Panc1 (cell line): ENCODE results near the gene PIGU. TPM values are rescaled to one million over a fixed set of nuclear protein-coding genes. Genes with fewer than 3 reads are reported as not detected.

ENCODE experiments used
- ATAC-seq: fragments of 200-7000 bp; cut with Tn5 transposase; 2 replicates; pipeline ENCODE4 v1.9.1; 2020; ENCODE audit warnings: mild to moderate bottlenecking, moderate library complexity
- BruUV-seq: library from RNA; stranded (reverse); fragments of 400-500 nt; replicated peaks from 2 replicates; lab custom pipeline; 2021; lab: Mats Ljungman, UMichigan
- CTCF ChIA-PET: fragments of 300-600 bp; sonication (Branson Sonifier 250); formaldehyde crosslinking; loops from one replicate; lab custom pipeline; 2022; ENCODE audit warnings: antibody characterized with exemption; lab: Charles Lee
- POLR2A ChIA-PET: fragments of 300-600 bp; sonication (Branson Sonifier 250); formaldehyde crosslinking; loops from one replicate; lab custom pipeline; 2022; ENCODE audit warnings: antibody characterized with exemption; lab: Charles Lee
- DNase-seq: peaks from one replicate; pipeline ENCODE4 v3.0.0-alpha.2; 2010; ENCODE audit warnings: low read depth, low spot score
- H3K27ac ChIP-seq: 2 replicates; pipeline ENCODE4 v1.5.1; 2011; ENCODE audit warnings: mild to moderate bottlenecking, low read length, inconsistent platforms
- H3K27me3 ChIP-seq: fragments of 200-500 bp; sonication (Bioruptor generic); 2 replicates; pipeline ENCODE4 v1.6.0; 2014; ENCODE audit warnings: low read length, inconsistent platforms; ENCODE audit not compliant: control insufficient read depth, insufficient read depth
- H3K36me3 ChIP-seq: fragments of 200-500 bp; sonication (Bioruptor generic); 2 replicates; pipeline ENCODE4 v1.5.1; 2014; ENCODE audit warnings: inconsistent platforms, mild to moderate bottlenecking, low read length, moderate library complexity; ENCODE audit not compliant: control insufficient read depth, insufficient read depth
- H3K4me1 ChIP-seq: 2 replicates; pipeline ENCODE4 v1.5.1; 2011; ENCODE audit warnings: inconsistent platforms, mild to moderate bottlenecking, low read length, moderate library complexity; ENCODE audit not compliant: control insufficient read depth, insufficient read depth
- H3K4me3 ChIP-seq, 2 experiments: 2 replicates each; pipeline ENCODE4 v1.5.1; 2011 to 2012; ENCODE audit warnings: low read depth in 2 of 2, low read length in 2 of 2, mild to moderate bottlenecking in 2 of 2, inconsistent platforms in 1 of 2, moderate library complexity in 1 of 2
- H3K9me3 ChIP-seq: fragments of 200-500 bp; sonication (Bioruptor generic); 2 replicates; pipeline ENCODE4 v1.5.1; 2014; ENCODE audit warnings: low read depth, mild to moderate bottlenecking, inconsistent platforms, low read length, moderate library complexity; ENCODE audit not compliant: control insufficient read depth, insufficient read depth
- POLR2AphosphoS5 ChIP-seq: IDR thresholded peaks from 2 replicates; pipeline ENCODE4 v1.6.1; 2012; ENCODE audit warnings: mild to moderate bottlenecking, low read depth, low read length, moderate library complexity
- REST ChIP-seq, 2 experiments: IDR thresholded peaks; 2 replicates each; pipeline ENCODE4 v1.6.1; 2011 to 2012; ENCODE audit warnings: low read depth in 2 of 2, control low read depth in 1 of 2, low read length in 1 of 2, mild to moderate bottlenecking in 1 of 2, moderate library complexity in 1 of 2; ENCODE audit not compliant: insufficient read depth in 1 of 2
- SIN3A ChIP-seq: IDR thresholded peaks from 2 replicates; pipeline ENCODE4 v1.6.1; 2012; ENCODE audit warnings: low read depth, mild to moderate bottlenecking, low read length, moderate library complexity, borderline replicate concordance; ENCODE audit not compliant: insufficient read depth
- TCF7L2 ChIP-seq: IDR thresholded peaks from 2 replicates; pipeline ENCODE4 v1.6.1; 2011; ENCODE audit warnings: mild to moderate bottlenecking, low read depth, low read length, inconsistent platforms
- in situ Hi-C: cut with HindIII; loops from 2 replicates; pipeline ENCODE4 v1.10.0; 2016; ENCODE audit warnings: low sequenced_read_pairs, low pct_unique_long_range_greater_than_20kb
- intact Hi-C: fragments of 100-400 bp; cut with micrococcal nuclease; formaldehyde crosslinking; loops from one replicate; pipeline ENCODE4 v1.10.0; 2022; ENCODE audit not compliant: unreplicated experiment
- total RNA-seq: library from RNA; stranded (reverse); gene quantifications from one replicate; pipeline ENCODE4 v1.2.1, GENCODE V29; 2021; ENCODE audit not compliant: unreplicated experiment
- TF ChIP-seq, protein P1 (sequence below): fragments of 450-650 bp; IDR thresholded peaks from 2 replicates; pipeline ENCODE4 v1.5.1; 2017; ENCODE audit warnings: mild to moderate bottlenecking

Gene PIGU
- total RNA-seq, 1 experiment from 2014 or later, result 22.9 TPM

- Histone ChIP-seq H3K4me3 (peak within 1 kb of the TSS; percentile 64 to 87), H3K4me1 (peaks cover 8% of the 10 kb centered on the region), H3K36me3 (no peaks in the 10 kb centered on the region; the same call in 1 of the 2 replicates), H3K9me3 (no peaks in the 10 kb centered on the region), H3K27me3 (no peaks in the 10 kb centered on the region), H3K27ac (peak within 1 kb of the TSS; percentile 78)
- no TSS peak for BruUV-seq
- peak; percentile 79 for ATAC-seq
- ChIA-PET CTCF (no interaction called here), POLR2A (interaction anchor here (0.6 to 0.7 kb wide), 2 partner anchors 50 to 245 kb away, joined by 3 read pairs; no protein-coding TSS in a partner anchor)
- intact Hi-C loops, result loop anchor here (10.0 kb wide), 1 partner anchor 140 kb away; no protein-coding TSS in a partner anchor
- peak; percentile 72 for TF ChIP-seq TCF7L2
- no peak for TF ChIP-seq REST (IDR thresholded peaks at IDR 0.05; ENCODE audit: insufficient read depth in 1 of 2, low read depth in 2 of 2, low read length in 1 of 2)
- no peak for TF ChIP-seq POLR2AphosphoS5
- TF ChIP-seq SIN3A, result peak; percentile 89; the same call in 1 of the 2 replicates
- TF ChIP-seq, protein P1, sequence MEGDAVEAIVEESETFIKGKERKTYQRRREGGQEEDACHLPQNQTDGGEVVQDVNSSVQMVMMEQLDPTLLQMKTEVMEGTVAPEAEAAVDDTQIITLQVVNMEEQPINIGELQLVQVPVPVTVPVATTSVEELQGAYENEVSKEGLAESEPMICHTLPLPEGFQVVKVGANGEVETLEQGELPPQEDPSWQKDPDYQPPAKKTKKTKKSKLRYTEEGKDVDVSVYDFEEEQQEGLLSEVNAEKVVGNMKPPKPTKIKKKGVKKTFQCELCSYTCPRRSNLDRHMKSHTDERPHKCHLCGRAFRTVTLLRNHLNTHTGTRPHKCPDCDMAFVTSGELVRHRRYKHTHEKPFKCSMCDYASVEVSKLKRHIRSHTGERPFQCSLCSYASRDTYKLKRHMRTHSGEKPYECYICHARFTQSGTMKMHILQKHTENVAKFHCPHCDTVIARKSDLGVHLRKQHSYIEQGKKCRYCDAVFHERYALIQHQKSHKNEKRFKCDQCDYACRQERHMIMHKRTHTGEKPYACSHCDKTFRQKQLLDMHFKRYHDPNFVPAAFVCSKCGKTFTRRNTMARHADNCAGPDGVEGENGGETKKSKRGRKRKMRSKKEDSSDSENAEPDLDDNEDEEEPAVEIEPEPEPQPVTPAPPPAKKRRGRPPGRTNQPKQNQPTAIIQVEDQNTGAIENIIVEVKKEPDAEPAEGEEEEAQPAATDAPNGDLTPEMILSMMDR, result no peak
- no peak for DNase-seq
- in situ Hi-C loops, result no loop called here
These were observed 27.5 kb upstream of the PIGU start, which contains the start of gene TP53INP2 for GRCh38 chr20:34704177-34705007. TSS of gene TP53INP2 (plus strand) at chr20:34704344. CDS start at chr20:34708740, 4,396 bp downstream.

GRCh38 chr20:34703424-34704176 lies 26.7 kb upstream of the PIGU start:
- TSS peak; percentile 94 for BruUV-seq
- peak; percentile 18; the same call in 1 of the 2 replicates for ATAC-seq
- no peak for DNase-seq
- intact Hi-C loops (loop anchor here (10.0 kb wide), 1 partner anchor 139 kb away; no protein-coding TSS in a partner anchor), in situ Hi-C loops (no loop called here)
- Histone ChIP-seq H3K4me3 (peak overlapping the region; percentile 64 to 87), H3K27me3 (no peaks in the 10 kb centered on the region), H3K36me3 (no peaks in the 10 kb centered on the region), H3K4me1 (peaks cover 8% of the 10 kb centered on the region), H3K27ac (peak overlapping the region; percentile 51), H3K9me3 (no peaks in the 10 kb centered on the region)
- ChIA-PET POLR2A (interaction anchor here (0.6 to 0.7 kb wide), 2 partner anchors 51 to 245 kb away, joined by 3 read pairs; no protein-coding TSS in a partner anchor), CTCF (interaction anchor here (0.5 kb wide), 1 partner anchor 177 kb away, joined by 4 read pairs; no protein-coding TSS in a partner anchor)
- TF ChIP-seq REST (IDR thresholded peaks at IDR 0.05; ENCODE audit: insufficient read depth in 1 of 2, low read depth in 2 of 2, low read length in 1 of 2) (no peak), TCF7L2 (no peak), POLR2AphosphoS5 (no peak), SIN3A (no peak)
- TF ChIP-seq, protein P1, result no peak
